H1 (cell line): Measurements from ENCODE around the gene WASL. TPM values are rescaled to one million over a fixed set of nuclear protein-coding genes. Genes with fewer than 3 reads are reported as not detected.

ENCODE experiments used
- CTCF ChIA-PET: fragments of 300-600 bp; sonication (Branson Sonifier 250); formaldehyde crosslinking; loops from one replicate; lab custom pipeline; 2021; ENCODE audit not compliant: partially characterized antibody; lab: Charles Lee
- POLR2A ChIA-PET: fragments of 300-600 bp; sonication (Branson Sonifier 250); formaldehyde crosslinking; loops from one replicate; lab custom pipeline; 2021; ENCODE audit warnings: inconsistent platforms; ENCODE audit not compliant: partially characterized antibody; lab: Charles Lee
- DNase-seq, 2 experiments: peaks; one replicate each; pipeline versions ENCODE4 v3.0.0 to v3.0.0-alpha.2; 2010 to 2022; ENCODE audit warnings: low spot score in 2 of 2, low read depth in 1 of 2, mixed read lengths in 1 of 2
- FAIRE-seq: peaks from 2 replicates; lab custom pipeline; 2011; peaks lifted over from hg19 to GRCh38; lab: Jason Lieb, UNC
- H2AFZ ChIP-seq: 2 replicates; pipeline ENCODE4 v1.8.1; 2012; ENCODE audit warnings: low read length, inconsistent platforms
- H2AK5ac ChIP-seq: 2 replicates; pipeline ENCODE4 v1.6.1; 2013; ENCODE audit warnings: low read depth, low read length
- H2BK120ac ChIP-seq: replicated peaks from 2 replicates; pipeline ENCODE3; 2013; ENCODE audit warnings: low read depth, low read length, inconsistent platforms
- H2BK12ac ChIP-seq: 2 replicates; pipeline ENCODE4 v1.6.1; 2013; ENCODE audit warnings: low read depth, low read length
- H2BK15ac ChIP-seq: 2 replicates; pipeline ENCODE4 v1.6.1; 2013; ENCODE audit warnings: low read length
- H2BK20ac ChIP-seq: 2 replicates; pipeline ENCODE4 v1.6.1; 2013; ENCODE audit warnings: low read length
- H2BK5ac ChIP-seq: 2 replicates; pipeline ENCODE4 v1.6.1; 2013; ENCODE audit warnings: low read depth, low read length
- H3K14ac ChIP-seq: 2 replicates; pipeline ENCODE4 v1.6.1; 2013; ENCODE audit warnings: inconsistent platforms; ENCODE audit not compliant: insufficient read length
- H3K18ac ChIP-seq: 2 replicates; pipeline ENCODE4 v1.6.1; 2013; ENCODE audit warnings: low read length; ENCODE audit errors: extremely low read depth
- H3K23ac ChIP-seq: 2 replicates; pipeline ENCODE4 v1.6.1; 2013; ENCODE audit warnings: inconsistent platforms; ENCODE audit not compliant: insufficient read length
- H3K23me2 ChIP-seq: 2 replicates; pipeline ENCODE4 v1.6.1; 2013; ENCODE audit warnings: low read depth, low read length
- H3K27ac ChIP-seq: 2 replicates; pipeline ENCODE4 v1.6.1; 2011; ENCODE audit warnings: low read depth, low read length, inconsistent platforms
- H3K27me3 ChIP-seq, 4 experiments: replicated peaks in 1 of 4; 1 replicate in 1 of 4; 2 replicates in 3 of 4; pipeline versions ENCODE4 v1.6.1 to v1.8.1; 2011 to 2013; ENCODE audit warnings: low read length in 3 of 4, mild to moderate bottlenecking in 3 of 4, inconsistent platforms in 2 of 4, mixed read lengths in 2 of 4, moderate library complexity in 1 of 4; ENCODE audit not compliant: control insufficient read depth in 3 of 4, insufficient read depth in 3 of 4; ENCODE audit errors: extremely low read depth in 1 of 4
- H3K36me3 ChIP-seq, 4 experiments: 2 replicates each; pipeline versions ENCODE4 v1.6.1 to v1.8.1; 2011 to 2013; ENCODE audit warnings: mild to moderate bottlenecking in 4 of 4, low read length in 3 of 4, moderate library complexity in 2 of 4, control low read depth in 1 of 4, inconsistent platforms in 1 of 4; ENCODE audit not compliant: insufficient read depth in 4 of 4, control insufficient read depth in 2 of 4
- H3K4ac ChIP-seq: replicated peaks from 2 replicates; pipeline ENCODE3; 2013; ENCODE audit warnings: low read length, low read depth, mixed read lengths, inconsistent platforms; ENCODE audit not compliant: insufficient read length
- H3K4me1 ChIP-seq, 4 experiments: replicated peaks in 1 of 4; 1 replicate in 1 of 4; 2 replicates in 3 of 4; pipeline versions ENCODE4 v1.6.1 to v1.8.1; 2011 to 2013; ENCODE audit warnings: low read length in 3 of 4, inconsistent platforms in 2 of 4, mixed read lengths in 1 of 4; ENCODE audit not compliant: insufficient read depth in 4 of 4, control insufficient read depth in 3 of 4
- H3K4me2 ChIP-seq, 2 experiments: 2 replicates each; pipeline versions ENCODE4 v1.6.1 to v1.8.1; 2011 to 2013; ENCODE audit warnings: low read depth in 2 of 2, low read length in 2 of 2, control low read depth in 1 of 2, inconsistent platforms in 1 of 2, mild to moderate bottlenecking in 1 of 2; ENCODE audit not compliant: insufficient read depth in 1 of 2
- H3K4me3 ChIP-seq, 4 experiments: fragments of 200-600, 300-600 bp in 1 of 4; sonication (generic), shearing (Covaris generic), sonication (Bioruptor Twin) in 1 of 4; 2 replicates each; pipeline versions ENCODE4 v1.5.1 to v1.8.1; 2011 to 2016; ENCODE audit warnings: low read length in 4 of 4, low read depth in 3 of 4, control low read depth in 2 of 4, inconsistent platforms in 2 of 4, mild to moderate bottlenecking in 2 of 4, mixed read lengths in 1 of 4, moderate library complexity in 1 of 4; ENCODE audit not compliant: insufficient read depth in 2 of 4; ENCODE audit errors: extremely low read depth in 1 of 4
- H3K56ac ChIP-seq: replicated peaks from 2 replicates; pipeline ENCODE3; 2013; ENCODE audit warnings: low read depth, mild to moderate bottlenecking, mixed read lengths, low read length, inconsistent platforms; ENCODE audit not compliant: insufficient read length
- H3K79me1 ChIP-seq: 2 replicates; pipeline ENCODE4 v1.6.1; 2013; ENCODE audit warnings: low read depth, low read length, control low read depth
- H3K79me2 ChIP-seq, 2 experiments: 2 replicates each; pipeline versions ENCODE4 v1.6.1 to v1.8.1; 2012 to 2013; ENCODE audit warnings: low read length in 2 of 2, mild to moderate bottlenecking in 2 of 2, inconsistent platforms in 1 of 2; ENCODE audit not compliant: insufficient read depth in 2 of 2, control insufficient read depth in 1 of 2
- H3K9ac ChIP-seq, 4 experiments: replicated peaks in 1 of 4; 1 replicate in 1 of 4; 2 replicates in 3 of 4; pipeline versions ENCODE4 v1.6.1 to v1.8.1; 2011 to 2013; ENCODE audit warnings: low read depth in 3 of 4, low read length in 3 of 4, control low read depth in 2 of 4, mild to moderate bottlenecking in 2 of 4, moderate library complexity in 2 of 4, inconsistent platforms in 1 of 4; ENCODE audit errors: extremely low read depth in 1 of 4
- H3K9me3 ChIP-seq, 2 experiments: 2 replicates each; pipeline versions ENCODE4 v1.6.1 to v1.8.1; 2012 to 2013; ENCODE audit warnings: mild to moderate bottlenecking in 2 of 2, moderate library complexity in 2 of 2, control low read depth in 1 of 2, inconsistent platforms in 1 of 2, low read depth in 1 of 2, low read length in 1 of 2, mixed read lengths in 1 of 2; ENCODE audit not compliant: insufficient read depth in 2 of 2
- H4K20me1 ChIP-seq, 2 experiments: replicated peaks in 1 of 2; 2 replicates each; pipeline versions ENCODE3 to v1.8.1; 2011 to 2013; ENCODE audit warnings: inconsistent platforms in 2 of 2, low read length in 2 of 2, mild to moderate bottlenecking in 1 of 2; ENCODE audit not compliant: insufficient read depth in 2 of 2, control insufficient read depth in 1 of 2
- H4K5ac ChIP-seq: 2 replicates; pipeline ENCODE4 v1.6.1; 2013; ENCODE audit warnings: low read length, low read depth, mixed read lengths, inconsistent platforms; ENCODE audit not compliant: insufficient read length
- H4K8ac ChIP-seq: 2 replicates; pipeline ENCODE4 v1.8.0; 2013; ENCODE audit warnings: mild to moderate bottlenecking, moderate library complexity, low read length, inconsistent platforms; ENCODE audit not compliant: insufficient read depth; ENCODE audit errors: extremely low read depth
- H4K91ac ChIP-seq: replicated peaks from 2 replicates; pipeline ENCODE3; 2013; ENCODE audit warnings: low read length, mixed read lengths, inconsistent platforms; ENCODE audit not compliant: insufficient read length
- FOSL1 ChIP-seq: IDR thresholded peaks from 2 replicates; pipeline ENCODE4 v1.6.1; 2011; ENCODE audit warnings: mild to moderate bottlenecking, low read depth, low read length, moderate library complexity; ENCODE audit not compliant: insufficient read depth
- GABPA ChIP-seq: IDR thresholded peaks from 2 replicates; pipeline ENCODE4 v1.6.1; 2011; ENCODE audit warnings: mild to moderate bottlenecking, low read length, moderate library complexity, borderline replicate concordance; ENCODE audit not compliant: insufficient read depth
- HDAC6 ChIP-seq: IDR thresholded peaks from one replicate; pipeline ENCODE4 v1.7.1; 2012; ENCODE audit warnings: low read depth, mild to moderate bottlenecking, inconsistent platforms, low read length, moderate library complexity
- JUN ChIP-seq: IDR thresholded peaks from 2 replicates; pipeline ENCODE4 v1.6.1; 2011; ENCODE audit warnings: low read depth, mild to moderate bottlenecking, improper control_type of control experiment, low read length
- KDM4A ChIP-seq: IDR thresholded peaks from one replicate; pipeline ENCODE4 v1.7.1; 2012; ENCODE audit warnings: low read depth, mild to moderate bottlenecking, moderate library complexity, low read length, inconsistent platforms; ENCODE audit not compliant: severe bottlenecking
- NRF1 ChIP-seq: IDR thresholded peaks from 2 replicates; pipeline ENCODE4 v1.6.1; 2011; ENCODE audit warnings: mild to moderate bottlenecking, low read depth, low read length, improper control_type of control experiment
- POLR2AphosphoS5 ChIP-seq: IDR thresholded peaks from 2 replicates; pipeline ENCODE4 v1.6.1; 2011; ENCODE audit warnings: low read depth, low read length
- SAP30 ChIP-seq: fragments of 300-600 bp; sonication (generic); IDR thresholded peaks from 2 replicates; pipeline ENCODE4 v1.7.1; 2012; ENCODE audit warnings: low read length, moderate library complexity, mild to moderate bottlenecking, inconsistent platforms; ENCODE audit not compliant: insufficient read depth, insufficient replicate concordance
- SIN3A ChIP-seq, 2 experiments: IDR thresholded peaks in 1 of 2; conservative IDR thresholded peaks in 1 of 2; 2 replicates each; pipeline ENCODE4 v1.6.1; 2011 to 2012; ENCODE audit warnings: low read length in 2 of 2, improper control_type of control experiment in 1 of 2, low read depth in 1 of 2, mild to moderate bottlenecking in 1 of 2
- SP2 ChIP-seq: IDR thresholded peaks from 2 replicates; pipeline ENCODE4 v1.6.1; 2012; ENCODE audit warnings: mild to moderate bottlenecking, low read length, inconsistent platforms
- SP4 ChIP-seq: IDR thresholded peaks from 2 replicates; pipeline ENCODE4 v1.6.1; 2012; ENCODE audit warnings: low read length, inconsistent platforms
- TBP ChIP-seq: IDR thresholded peaks from 2 replicates; pipeline ENCODE4 v1.6.1; 2011; ENCODE audit warnings: low read depth, low read length, improper control_type of control experiment
- TEAD4 ChIP-seq: IDR thresholded peaks from 2 replicates; pipeline ENCODE4 v1.6.1; 2012; ENCODE audit warnings: low read depth, low read length, inconsistent platforms, mixed read lengths
- WGBS, 2 experiments: shearing (Covaris generic) in 1 of 2; methylation state at CpG; one replicate each; pipeline versions ENCODE4 v1.1.6 to v1.1.7; 2013 to 2015; ENCODE audit warnings: low lambda C conversion rate in 2 of 2, mixed read lengths in 2 of 2, inconsistent platforms in 1 of 2, low coverage in 1 of 2, missing lambda C conversion rate in 1 of 2; ENCODE audit not compliant: insufficient replicate concordance in 2 of 2, insufficient coverage in 1 of 2, insufficient read length in 1 of 2; ENCODE audit errors: extremely low coverage in 1 of 2, missing lambda C conversion rate in 1 of 2; 5-methylcytosine and 5-hydroxymethylcytosine counted together
- polyA plus RNA-seq, 7 experiments: library from polyadenylated mRNA; depleted of rRNA in 3 of 7; stranded (reverse) in 5 of 7; unstranded in 2 of 7; fragments of >200 nt in 5 of 7; fragments of 200-250 nt in 2 of 7; gene quantifications; 1 replicate in 5 of 7; 2 replicates in 1 of 7; 4 replicates in 1 of 7; pipeline versions ENCODE4 v1.2.1 to v1.2.3, GENCODE V29; 2011 to 2013; ENCODE audit warnings: missing spikeins in 2 of 7, mixed read lengths in 2 of 7
- total RNA-seq: library from RNA; stranded (reverse); fragmentation: NEBNext Ultra II Directional; extraction: Animal tissue kit (Norgen Biotek cat#: 25700); gene quantifications from 2 replicates; pipeline ENCODE4 v1.2.1, GENCODE V29; 2021
- TF ChIP-seq, protein P1 (sequence below): IDR thresholded peaks from 2 replicates; pipeline ENCODE4 v1.6.1; 2011; ENCODE audit warnings: low read length, improper control_type of control experiment

The WASL gene
- total and polyA plus RNA-seq, 2 of the 8 experiments (the other 6 are each of a cell fraction or from before 2014, with no cell fraction given) = 7.7 to 38.9 TPM

DNA sequence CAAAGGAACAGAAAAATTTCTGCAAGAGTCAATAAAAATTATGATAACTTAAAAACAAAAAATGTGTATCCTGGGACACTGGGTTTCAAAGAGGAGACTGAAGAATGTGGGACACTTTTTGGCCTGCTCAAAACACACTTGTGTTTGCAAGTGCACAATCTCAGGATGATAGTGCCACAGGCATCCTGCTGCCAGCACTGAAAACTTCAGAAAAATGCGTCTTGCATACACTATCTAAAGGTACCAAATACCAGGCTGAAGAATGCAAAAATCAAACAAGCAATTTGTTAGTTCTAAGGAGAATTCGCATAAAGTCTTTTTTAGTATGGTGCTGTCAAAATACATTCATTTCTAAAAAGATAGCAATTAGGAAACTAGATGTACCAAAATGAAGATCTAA is 38.1 kb downstream of the WASL start:
- Histone ChIP-seq H3K4me2 (no peak overlapping the region), H3K27ac (no peak overlapping the region), H3K18ac (no peak overlapping the region), H3K36me3 (peaks cover 2 to 42% (median 9%) of the 10 kb centered on the region in 4 experiments; a peak in 6 of 8 replicates), H3K56ac (no peak overlapping the region), H3K4me1 (no peaks in the 10 kb centered on the region; a peak in 1 of 7 replicates), H3K79me1 (0 out of 2 replicates have a peak, but pooled peaks cover 2% of the 10 kb centered on the region), H3K23ac (no peak overlapping the region), H2BK5ac (no peak overlapping the region), H3K14ac (no peak overlapping the region), H3K79me2 (peaks cover 0 to 61% of the 10 kb centered on the region in 2 experiments; a peak in 3 of 4 replicates), H3K23me2 (no peaks in the 10 kb centered on the region), H3K9ac (no peak overlapping the region), H3K9me3 (no peaks in the 10 kb centered on the region), H3K4me3 (no peak overlapping the region), H2BK15ac (no peak overlapping the region), H4K20me1 (peaks cover 2 to 8% of the 10 kb centered on the region in 2 experiments), H4K5ac (no peak overlapping the region), H3K27me3 (no peaks in the 10 kb centered on the region), H4K8ac (no peak overlapping the region), H2BK12ac (no peak overlapping the region), H2AK5ac (no peak overlapping the region), H2AFZ (no peak overlapping the region), H2BK120ac (no peak overlapping the region), H2BK20ac (no peak overlapping the region), H3K4ac (no peak overlapping the region), H4K91ac (no peak overlapping the region)
- WGBS, 2 experiments = 80% methylated on average over 2 of the region's 2 CpGs; no CpG with 5 or more reads in 1 of the 2 experiments
- POLR2A ChIA-PET = no interaction called here
- TF ChIP-seq KDM4A (no peak), FOSL1 (no peak), GABPA (no peak), JUN (no peak), SP4 (no peak), POLR2AphosphoS5 (no peak), SIN3A (conservative IDR thresholded peaks at IDR 0.05 in 1 of 2, IDR thresholded peaks at IDR 0.05 in 1 of 2; ENCODE audit: low read depth in 1 of 2, low read length in 2 of 2) (no peak), SAP30 (no peak), HDAC6 (no peak), TBP (no peak), NRF1 (no peak), SP2 (no peak), TEAD4 (no peak)
- TF ChIP-seq, protein P1, sequence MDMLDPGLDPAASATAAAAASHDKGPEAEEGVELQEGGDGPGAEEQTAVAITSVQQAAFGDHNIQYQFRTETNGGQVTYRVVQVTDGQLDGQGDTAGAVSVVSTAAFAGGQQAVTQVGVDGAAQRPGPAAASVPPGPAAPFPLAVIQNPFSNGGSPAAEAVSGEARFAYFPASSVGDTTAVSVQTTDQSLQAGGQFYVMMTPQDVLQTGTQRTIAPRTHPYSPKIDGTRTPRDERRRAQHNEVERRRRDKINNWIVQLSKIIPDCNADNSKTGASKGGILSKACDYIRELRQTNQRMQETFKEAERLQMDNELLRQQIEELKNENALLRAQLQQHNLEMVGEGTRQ = no peak
- CTCF ChIA-PET = no interaction called here
- no peak for FAIRE-seq
- no peak for DNase-seq
